Panc1 (cell line): ENCODE data around the gene ALKAL2. TPM values are rescaled to one million over a fixed set of nuclear protein-coding genes. Genes with fewer than 3 reads are reported as not detected.

Source experiments
- ATAC-seq: fragments of 200-7000 bp; cut with Tn5 transposase; 2 replicates; pipeline ENCODE4 v1.9.1; 2020; ENCODE audit warnings: mild to moderate bottlenecking, moderate library complexity
- BruUV-seq: library from RNA; stranded (reverse); fragments of 400-500 nt; replicated peaks from 2 replicates; lab custom pipeline; 2021; lab: Mats Ljungman, UMichigan
- CTCF ChIA-PET: fragments of 300-600 bp; sonication (Branson Sonifier 250); formaldehyde crosslinking; loops from one replicate; lab custom pipeline; 2022; ENCODE audit warnings: antibody characterized with exemption; lab: Charles Lee
- POLR2A ChIA-PET: fragments of 300-600 bp; sonication (Branson Sonifier 250); formaldehyde crosslinking; loops from one replicate; lab custom pipeline; 2022; ENCODE audit warnings: antibody characterized with exemption; lab: Charles Lee
- DNase-seq: peaks from one replicate; pipeline ENCODE4 v3.0.0-alpha.2; 2010; ENCODE audit warnings: low read depth, low spot score
- H3K27ac ChIP-seq: 2 replicates; pipeline ENCODE4 v1.5.1; 2011; ENCODE audit warnings: mild to moderate bottlenecking, low read length, inconsistent platforms
- H3K27me3 ChIP-seq: fragments of 200-500 bp; sonication (Bioruptor generic); 2 replicates; pipeline ENCODE4 v1.6.0; 2014; ENCODE audit warnings: low read length, inconsistent platforms; ENCODE audit not compliant: control insufficient read depth, insufficient read depth
- H3K36me3 ChIP-seq: fragments of 200-500 bp; sonication (Bioruptor generic); 2 replicates; pipeline ENCODE4 v1.5.1; 2014; ENCODE audit warnings: inconsistent platforms, mild to moderate bottlenecking, low read length, moderate library complexity; ENCODE audit not compliant: control insufficient read depth, insufficient read depth
- H3K4me1 ChIP-seq: 2 replicates; pipeline ENCODE4 v1.5.1; 2011; ENCODE audit warnings: inconsistent platforms, mild to moderate bottlenecking, low read length, moderate library complexity; ENCODE audit not compliant: control insufficient read depth, insufficient read depth
- H3K4me3 ChIP-seq, 2 experiments: 2 replicates each; pipeline ENCODE4 v1.5.1; 2011 to 2012; ENCODE audit warnings: low read depth in 2 of 2, low read length in 2 of 2, mild to moderate bottlenecking in 2 of 2, inconsistent platforms in 1 of 2, moderate library complexity in 1 of 2
- H3K9me3 ChIP-seq: fragments of 200-500 bp; sonication (Bioruptor generic); 2 replicates; pipeline ENCODE4 v1.5.1; 2014; ENCODE audit warnings: low read depth, mild to moderate bottlenecking, inconsistent platforms, low read length, moderate library complexity; ENCODE audit not compliant: control insufficient read depth, insufficient read depth
- CTCF ChIP-seq: fragments of 450-650 bp; IDR thresholded peaks from 2 replicates; pipeline ENCODE4 v1.5.1; 2017; ENCODE audit warnings: mild to moderate bottlenecking
- POLR2AphosphoS5 ChIP-seq: IDR thresholded peaks from 2 replicates; pipeline ENCODE4 v1.6.1; 2012; ENCODE audit warnings: mild to moderate bottlenecking, low read depth, low read length, moderate library complexity
- REST ChIP-seq, 2 experiments: IDR thresholded peaks; 2 replicates each; pipeline ENCODE4 v1.6.1; 2011 to 2012; ENCODE audit warnings: low read depth in 2 of 2, control low read depth in 1 of 2, low read length in 1 of 2, mild to moderate bottlenecking in 1 of 2, moderate library complexity in 1 of 2; ENCODE audit not compliant: insufficient read depth in 1 of 2
- SIN3A ChIP-seq: IDR thresholded peaks from 2 replicates; pipeline ENCODE4 v1.6.1; 2012; ENCODE audit warnings: low read depth, mild to moderate bottlenecking, low read length, moderate library complexity, borderline replicate concordance; ENCODE audit not compliant: insufficient read depth
- TCF7L2 ChIP-seq: IDR thresholded peaks from 2 replicates; pipeline ENCODE4 v1.6.1; 2011; ENCODE audit warnings: mild to moderate bottlenecking, low read depth, low read length, inconsistent platforms
- in situ Hi-C: cut with HindIII; loops from 2 replicates; pipeline ENCODE4 v1.10.0; 2016; ENCODE audit warnings: low sequenced_read_pairs, low pct_unique_long_range_greater_than_20kb
- intact Hi-C: fragments of 100-400 bp; cut with micrococcal nuclease; formaldehyde crosslinking; loops from one replicate; pipeline ENCODE4 v1.10.0; 2022; ENCODE audit not compliant: unreplicated experiment
- total RNA-seq: library from RNA; stranded (reverse); gene quantifications from one replicate; pipeline ENCODE4 v1.2.1, GENCODE V29; 2021; ENCODE audit not compliant: unreplicated experiment

The ALKAL2 gene
- total RNA-seq, 1 experiment from 2014 or later = not detected

DNA sequence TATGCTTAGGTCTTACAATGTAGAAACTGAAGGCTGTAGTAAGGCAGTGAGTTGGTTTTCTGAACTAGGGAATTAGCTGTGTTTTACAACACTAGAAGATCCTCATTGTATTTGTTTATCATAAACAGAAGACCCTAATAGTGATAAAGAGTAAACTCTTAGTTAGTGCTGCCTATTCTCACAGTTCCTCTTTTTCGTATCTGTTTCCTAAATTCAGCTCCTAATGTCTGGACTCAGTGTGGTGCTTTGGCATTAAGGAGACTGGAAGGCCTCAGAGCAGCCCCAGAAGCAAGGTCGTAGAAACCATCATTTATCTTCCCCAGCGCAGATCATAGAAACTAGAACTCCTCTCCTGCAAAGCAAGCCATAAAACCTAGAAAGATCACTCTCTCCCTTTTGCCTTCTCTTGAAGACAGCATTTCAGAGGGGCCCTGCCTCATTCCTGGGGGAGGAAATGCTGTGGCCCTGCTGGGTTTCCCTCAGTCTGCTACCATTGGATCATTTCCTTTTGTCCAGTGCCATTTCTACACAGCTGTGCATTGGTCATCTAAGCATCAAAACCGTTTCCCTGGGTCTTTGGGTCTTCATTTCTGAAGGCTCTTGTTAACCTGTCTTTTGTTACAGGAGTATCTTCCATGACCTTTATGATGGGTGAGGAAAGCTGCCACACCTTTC is 18.4 kb downstream of the ALKAL2 start:
- Histone ChIP-seq H3K9me3 (no peaks in the 10 kb centered on the region), H3K27ac (no peak overlapping the region), H3K4me1 (peaks cover 12% of the 10 kb centered on the region), H3K27me3 (no peaks in the 10 kb centered on the region), H3K36me3 (peaks cover 10% of the 10 kb centered on the region), H3K4me3 (no peak overlapping the region)
- ChIA-PET POLR2A (interaction anchor here (0.6 kb wide), 1 partner anchor 438 kb away, joined by 3 read pairs; no protein-coding TSS in a partner anchor), CTCF (no interaction called here)
- BruUV-seq = no TSS peak
- in situ Hi-C loops = no loop called here
- DNase-seq = no peak
- ATAC-seq = no peak
- intact Hi-C loops = no loop called here
- TF ChIP-seq SIN3A = no peak
- no peak for TF ChIP-seq CTCF
- no peak for TF ChIP-seq TCF7L2
- TF ChIP-seq POLR2AphosphoS5 = no peak
- TF ChIP-seq REST (IDR thresholded peaks at IDR 0.05; ENCODE audit: insufficient read depth in 1 of 2, low read depth in 2 of 2, low read length in 1 of 2) = no peak

GRCh38 chr2:268323-268722 is 19.6 kb downstream of the ALKAL2 start:
- ChIA-PET POLR2A (no interaction called here), CTCF (no interaction called here)
- Histone ChIP-seq H3K36me3 (peaks cover 10% of the 10 kb centered on the region), H3K4me1 (peaks cover 14% of the 10 kb centered on the region), H3K9me3 (no peaks in the 10 kb centered on the region), H3K4me3 (no peak overlapping the region), H3K27ac (no peak overlapping the region), H3K27me3 (no peaks in the 10 kb centered on the region)
- intact Hi-C loops = no loop called here
- no peak for DNase-seq
- no TSS peak for BruUV-seq
- no peak for ATAC-seq
- in situ Hi-C loops = no loop called here
- TF ChIP-seq REST (IDR thresholded peaks at IDR 0.05; ENCODE audit: insufficient read depth in 1 of 2, low read depth in 2 of 2, low read length in 1 of 2) (no peak), POLR2AphosphoS5 (no peak), CTCF (no peak), SIN3A (no peak), TCF7L2 (no peak)
